Neutrophil (primary cell): ENCODE results near the gene NDEL1.

Source experiments
- H3K27ac ChIP-seq: fragments of 200-600 bp; sonication (generic); 2 replicates; pipeline ENCODE4 v1.5.1; 2016; ENCODE audit warnings: mild to moderate bottlenecking, moderate library complexity
- H3K27me3 ChIP-seq: fragments of 200-600 bp; sonication (generic); 2 replicates; pipeline ENCODE4 v1.6.0; 2016; ENCODE audit warnings: mild to moderate bottlenecking
- H3K36me3 ChIP-seq: fragments of 200-600 bp; sonication (generic); 2 replicates; pipeline ENCODE4 v1.5.1; 2017
- H3K4me1 ChIP-seq, 2 experiments: fragments of 200-600 bp in 1 of 2; sonication (generic) in 1 of 2; 1 replicate in 1 of 2; 2 replicates in 1 of 2; pipeline versions ENCODE4 v1.5.1 to v1.6.1; 2013 to 2016; ENCODE audit warnings: low read depth in 1 of 2, low read length in 1 of 2, mild to moderate bottlenecking in 1 of 2, moderate library complexity in 1 of 2; ENCODE audit not compliant: control insufficient read depth in 1 of 2, insufficient read depth in 1 of 2
- H3K4me3 ChIP-seq, 2 experiments: fragments of 200-600 bp in 1 of 2; sonication (generic) in 1 of 2; 1 replicate in 1 of 2; 2 replicates in 1 of 2; pipeline ENCODE4 v1.5.1; 2013 to 2016; ENCODE audit warnings: low read depth in 1 of 2, low read length in 1 of 2, mild to moderate bottlenecking in 1 of 2, moderate library complexity in 1 of 2
- H3K9me3 ChIP-seq: fragments of 200-600 bp; sonication (generic); 2 replicates; pipeline ENCODE4 v1.5.1; 2016
- TF ChIP-seq, protein P1 (sequence below): fragments of 200-600 bp; sonication (generic); IDR thresholded peaks from 2 replicates; pipeline ENCODE4 v1.5.1; 2016; ENCODE audit warnings: antibody characterized with exemption

The NDEL1 gene

DNA sequence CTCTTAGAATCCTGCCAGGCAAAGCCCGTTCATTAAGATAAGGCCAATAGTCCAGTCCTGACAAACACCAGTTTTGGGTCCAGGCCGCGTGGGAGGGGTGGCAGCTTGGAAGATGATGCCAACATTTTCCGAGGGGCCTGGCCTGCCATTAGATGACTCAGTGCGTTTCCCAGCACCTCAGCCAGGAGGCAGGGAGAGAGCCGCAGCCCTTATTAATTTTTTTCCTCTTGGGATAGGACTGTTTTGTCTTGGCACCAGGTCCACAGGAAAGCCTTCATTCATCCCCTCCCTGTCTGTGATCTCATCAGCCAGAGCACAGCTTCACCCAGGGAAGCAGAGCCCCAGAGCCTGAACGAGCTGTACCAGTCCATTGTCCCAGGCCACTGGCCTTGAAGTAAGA, 4.7 kb upstream of the NDEL1 start:
- Histone ChIP-seq H3K36me3 (peaks cover 40% of the 10 kb centered on the region), H3K4me1 (peaks cover 25 to 54% of the 10 kb centered on the region in 2 experiments), H3K27ac (peak overlapping the region; percentile 62), H3K4me3 (no peak overlapping the region), H3K9me3 (no peaks in the 10 kb centered on the region), H3K27me3 (no peaks in the 10 kb centered on the region)
- TF ChIP-seq, protein P1, sequence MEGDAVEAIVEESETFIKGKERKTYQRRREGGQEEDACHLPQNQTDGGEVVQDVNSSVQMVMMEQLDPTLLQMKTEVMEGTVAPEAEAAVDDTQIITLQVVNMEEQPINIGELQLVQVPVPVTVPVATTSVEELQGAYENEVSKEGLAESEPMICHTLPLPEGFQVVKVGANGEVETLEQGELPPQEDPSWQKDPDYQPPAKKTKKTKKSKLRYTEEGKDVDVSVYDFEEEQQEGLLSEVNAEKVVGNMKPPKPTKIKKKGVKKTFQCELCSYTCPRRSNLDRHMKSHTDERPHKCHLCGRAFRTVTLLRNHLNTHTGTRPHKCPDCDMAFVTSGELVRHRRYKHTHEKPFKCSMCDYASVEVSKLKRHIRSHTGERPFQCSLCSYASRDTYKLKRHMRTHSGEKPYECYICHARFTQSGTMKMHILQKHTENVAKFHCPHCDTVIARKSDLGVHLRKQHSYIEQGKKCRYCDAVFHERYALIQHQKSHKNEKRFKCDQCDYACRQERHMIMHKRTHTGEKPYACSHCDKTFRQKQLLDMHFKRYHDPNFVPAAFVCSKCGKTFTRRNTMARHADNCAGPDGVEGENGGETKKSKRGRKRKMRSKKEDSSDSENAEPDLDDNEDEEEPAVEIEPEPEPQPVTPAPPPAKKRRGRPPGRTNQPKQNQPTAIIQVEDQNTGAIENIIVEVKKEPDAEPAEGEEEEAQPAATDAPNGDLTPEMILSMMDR, result no peak

DNA sequence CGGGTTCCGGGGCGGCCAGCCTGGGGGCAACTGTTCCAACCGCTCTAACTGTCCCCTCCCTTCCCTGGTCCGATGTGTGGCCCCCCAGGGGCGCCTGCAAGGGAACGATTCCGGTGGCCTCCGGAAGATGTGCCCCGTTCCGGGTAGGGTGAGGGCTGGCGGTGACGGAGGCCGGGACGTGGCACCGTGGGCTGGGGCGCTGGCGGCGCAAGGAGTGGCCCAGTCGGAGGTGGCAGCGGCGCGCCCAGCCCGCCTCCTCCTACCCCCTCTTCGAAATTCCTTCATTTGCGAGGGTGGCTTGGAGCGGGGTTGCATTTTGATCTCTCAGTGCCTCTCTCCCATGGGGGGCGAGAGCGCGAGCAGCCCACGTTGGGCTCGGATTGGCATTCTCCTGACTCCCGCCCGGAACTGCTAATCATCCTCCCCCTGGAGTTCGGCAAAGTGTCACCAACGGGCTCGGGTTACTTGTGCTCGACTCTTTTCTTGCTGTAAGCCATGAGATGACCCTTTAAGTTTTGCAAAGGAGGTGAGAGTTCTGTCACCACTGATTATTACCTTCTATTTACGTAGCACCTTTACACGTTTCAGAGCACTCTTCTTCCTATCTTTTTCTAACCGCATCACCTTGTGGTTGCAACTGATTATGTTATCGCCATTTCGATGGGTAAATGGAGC, 622 bp downstream of the NDEL1 start:
- Histone ChIP-seq H3K27ac (peak overlapping the region; percentile 99), H3K36me3 (peaks cover 40% of the 10 kb centered on the region), H3K4me1 (peaks cover 32 to 52% of the 10 kb centered on the region in 2 experiments), H3K27me3 (no peaks in the 10 kb centered on the region), H3K9me3 (no peaks in the 10 kb centered on the region), H3K4me3 (peak overlapping the region; percentile 88 to 92)
- TF ChIP-seq, protein P1, result no peak

DNA sequence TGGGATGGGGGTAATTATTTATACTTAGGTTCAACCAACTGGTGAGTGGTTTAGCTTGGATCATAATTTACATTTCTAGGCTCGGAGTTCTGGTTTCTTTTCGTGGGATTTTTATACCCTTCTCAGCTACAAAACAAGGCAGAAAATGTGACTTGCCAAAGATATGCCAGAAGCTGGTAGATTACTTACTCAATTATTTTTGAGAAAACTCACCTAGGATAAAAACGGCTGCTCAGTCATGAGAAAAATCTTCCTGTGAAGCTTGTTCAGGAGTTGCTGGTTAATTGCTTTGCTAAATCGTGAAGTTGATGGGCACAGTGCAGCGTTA, 1.1 kb downstream of the NDEL1 start:
- Histone ChIP-seq H3K4me1 (peaks cover 32 to 49% of the 10 kb centered on the region in 2 experiments), H3K36me3 (peaks cover 38% of the 10 kb centered on the region), H3K27ac (peak overlapping the region; percentile 99), H3K9me3 (no peaks in the 10 kb centered on the region), H3K4me3 (peak overlapping the region; percentile 88 to 92), H3K27me3 (no peaks in the 10 kb centered on the region)
- TF ChIP-seq, protein P1, result no peak

DNA sequence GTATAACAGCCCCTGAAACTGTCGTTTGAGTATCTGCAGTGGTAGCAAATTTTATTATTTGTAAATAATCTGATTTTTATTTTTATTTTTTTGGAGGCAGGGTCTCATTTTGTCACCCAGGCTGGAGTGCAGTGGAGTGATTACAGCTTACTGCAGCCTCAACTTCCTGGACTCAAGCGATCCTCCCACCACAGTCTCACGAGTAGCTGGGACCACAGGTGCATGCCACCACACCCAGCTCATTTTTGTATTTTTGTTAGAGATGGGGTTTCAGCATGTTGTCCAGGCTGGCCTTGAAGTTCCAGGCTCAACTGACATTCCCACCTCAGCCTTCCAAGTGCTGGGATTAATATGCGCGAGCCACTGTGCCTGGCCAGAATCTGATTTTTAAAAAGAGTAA, 2.8 kb downstream of the NDEL1 start:
- Histone ChIP-seq H3K4me1 (peaks cover 32 to 45% of the 10 kb centered on the region in 2 experiments), H3K27ac (peak overlapping the region; percentile 52), H3K36me3 (peaks cover 48% of the 10 kb centered on the region), H3K27me3 (no peaks in the 10 kb centered on the region), H3K4me3 (no peak overlapping the region), H3K9me3 (no peaks in the 10 kb centered on the region)
- TF ChIP-seq, protein P1, result no peak

DNA sequence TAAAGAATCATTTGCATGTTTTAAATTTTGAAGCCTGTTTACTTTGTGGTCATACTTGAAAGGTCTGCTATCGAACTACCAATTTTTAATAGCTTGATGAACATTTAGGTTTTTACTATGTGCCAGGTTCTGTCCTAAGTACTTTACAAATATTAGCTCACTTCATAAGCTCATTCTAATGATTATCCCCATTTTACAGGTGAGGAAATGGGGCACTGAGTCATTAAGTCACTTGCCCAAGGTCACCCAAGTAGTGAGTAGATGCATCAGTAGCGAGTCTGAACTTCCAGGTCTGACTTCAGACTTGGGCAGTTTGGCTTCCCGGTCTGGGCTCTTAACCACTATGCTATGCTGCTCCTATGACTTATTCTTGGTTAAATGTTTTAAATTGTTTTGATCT, 4.0 kb downstream of the NDEL1 start:
- H3K9me3 ChIP-seq, result no peaks in the 10 kb centered on the region
- H3K4me1 ChIP-seq, result peaks cover 28 to 39% of the 10 kb centered on the region in 2 experiments
- peaks cover 53% of the 10 kb centered on the region for H3K36me3 ChIP-seq
- peak overlapping the region; percentile 18 for H3K27ac ChIP-seq
- H3K4me3 ChIP-seq, result no peak overlapping the region
- TF ChIP-seq, protein P1, result no peak
- H3K27me3 ChIP-seq, result no peaks in the 10 kb centered on the region
